IMR-90 (cell line): Measurements from ENCODE around the gene FNDC3B. TPM values are rescaled to one million over a fixed set of nuclear protein-coding genes. Genes with fewer than 3 reads are reported as not detected.

Experiments used
- microRNA-seq, 2 experiments: library from miRNA; stranded (forward) in 1 of 2; unstranded in 1 of 2; fragments of 10-50 nt in 1 of 2; fragments of <30 nt in 1 of 2; gene quantifications in 1 of 2; microRNA quantifications in 1 of 2; one replicate each; pipeline versions ENCODE3 to v1.1.0; 2013 to 2020; ENCODE audit not compliant: insufficient read depth in 1 of 2, insufficient read length in 1 of 2, unreplicated experiment in 1 of 2
- polyA plus RNA-seq, 3 experiments: library from polyadenylated mRNA; depleted of rRNA; stranded (reverse); fragments of >200 nt; gene quantifications; 2 replicates each; pipeline ENCODE4 v1.2.3, GENCODE V29; 2012; ENCODE audit warnings: low replicate concordance in 1 of 3
- small RNA-seq, 5 experiments: library from RNA; depleted of rRNA; stranded (forward); fragments of <200 nt; gene quantifications; one replicate each; pipeline ENCODE3, GENCODE V24; 2012
- total RNA-seq: library from RNA; depleted of rRNA; stranded (reverse); fragments of >200 nt; gene quantifications from 2 replicates; pipeline ENCODE4 v1.2.3, GENCODE V29; 2012; rRNA removed

FNDC3B gene
- total and polyA plus RNA-seq, 2 of the 4 experiments (the other 2 are of a cell fraction) = 23.9 to 150 TPM

Small RNAs within 50 kb of the gene (microRNA-seq; reads per million reads assigned to microRNA genes)
- gene RN7SL141P (ENCODE audit: insufficient read depth, insufficient read length) = not detected

Small RNAs within 50 kb of the gene (small RNA-seq; reads per million reads assigned to genes)
- 0 to 0.93 (median 0) reads per million in 5 experiments for gene RN7SL141P

Other genes starting within 250 kb of the FNDC3B start
- 9.2 and 9.7 TPM in 2 replicates for gene PLD1, start 229.1 kb upstream of the FNDC3B start, total RNA-seq
- gene PLD1, start 229.1 kb upstream of the FNDC3B start, polyA plus RNA-seq (2012; rRNA removed) = 2.6 and 3.3 TPM in 2 replicates
- not detected in 2 replicates for gene TMEM212, start 196.2 kb upstream of the FNDC3B start, total RNA-seq
- gene TMEM212, start 196.2 kb upstream of the FNDC3B start, polyA plus RNA-seq (2012; rRNA removed) = not detected in 2 replicates